Activated CD4-positive, alpha-beta memory T cell treated with anti-CD3 and anti-CD28 coated beads for 36 hours (primary cell): ENCODE data around the gene MPV17L2. TPM values are rescaled to one million over a fixed set of nuclear protein-coding genes. Genes with fewer than 3 reads are reported as not detected.

ENCODE experiments used
- CTCF ChIA-PET: fragments of 350-600 bp; sonication (Branson Sonifier 250); formaldehyde crosslinking; loops from one replicate; lab custom pipeline; 2021; ENCODE audit warnings: antibody characterized with exemption, inconsistent platforms; lab: Charles Lee
- POLR2A ChIA-PET: fragments of 350-600 bp; sonication (Branson Sonifier 250); formaldehyde crosslinking; loops from one replicate; lab custom pipeline; 2021; ENCODE audit warnings: antibody characterized with exemption; lab: Charles Lee
- DNase-seq: peaks from one replicate; pipeline ENCODE4 v3.0.0-alpha.2; 2020
- H3K27ac Mint-ChIP-seq: one replicate; pipeline ENCODE4 v1.8.0; 2021; ENCODE audit warnings: mixed read lengths
- H3K27me3 Mint-ChIP-seq: one replicate; pipeline ENCODE4 v1.8.0; 2021; ENCODE audit warnings: mixed read lengths
- H3K36me3 Mint-ChIP-seq: one replicate; pipeline ENCODE4 v1.8.0; 2021; ENCODE audit warnings: mixed read lengths
- H3K4me1 Mint-ChIP-seq: one replicate; pipeline ENCODE4 v1.8.0; 2021; ENCODE audit warnings: low read depth, mixed read lengths
- H3K4me3 Mint-ChIP-seq: one replicate; pipeline ENCODE4 v1.8.0; 2021; ENCODE audit warnings: mild to moderate bottlenecking, mixed read lengths
- H3K9me3 Mint-ChIP-seq: one replicate; pipeline ENCODE4 v1.8.0; 2021; ENCODE audit warnings: mixed read lengths
- intact Hi-C: fragments of 100-400 bp; cut with micrococcal nuclease; formaldehyde crosslinking; loops from one replicate; pipeline ENCODE4 v1.15.1; 2023
- total RNA-seq, 2 experiments: library from RNA; stranded (reverse); gene quantifications; one replicate each; pipeline ENCODE4 v1.2.3, GENCODE V29; 2021

MPV17L2 gene
- 1 to 10 TPM; 6.4 to 7.3 TPM for total RNA-seq

- H3K27ac Mint-ChIP-seq: peak within 1 kb of the TSS; percentile 87
- peaks cover under 1% of the 10 kb centered on the region for H3K36me3 Mint-ChIP-seq
- H3K4me3 Mint-ChIP-seq: peak within 1 kb of the TSS; percentile 86
- intact Hi-C loops: loop anchor here (1.0 to 2.0 kb wide), 4 partner anchors 11 to 130 kb away; partner anchors contain the start of genes IFI30, LSM4 and RAB3A
- CTCF ChIA-PET: interaction anchor here (0.6 to 2.3 kb wide), 20 partner anchors 9 to 219 kb away, joined by 3 to 23 read pairs (median 5); partner anchors contain the start of gene RAB3A
- POLR2A ChIA-PET: interaction anchor here (0.6 to 2.1 kb wide), 7 partner anchors 10 to 88 kb away, joined by 3 to 6 read pairs (median 4); partner anchors contain the start of genes JUND and RAB3A
- H3K27me3 Mint-ChIP-seq: no peaks in the 10 kb centered on the region
- peak; percentile 99 for DNase-seq
- H3K9me3 Mint-ChIP-seq: no peaks in the 10 kb centered on the region
- peaks cover 21% of the 10 kb centered on the region for H3K4me1 Mint-ChIP-seq
These were observed at the start of gene MPV17L2 for GRCh38 chr19:18192673-18193387. Gene MPV17L2, plus strand, starts transcription at chr19:18193218. Its CDS starts 64 bp downstream, at chr19:18193282.

GRCh38 chr19:18143902-18144301, 49.1 kb upstream of the MPV17L2 start:
- no peak overlapping the region for H3K4me3 Mint-ChIP-seq

GRCh38 chr19:18144361-18144760, 48.7 kb upstream of the MPV17L2 start:
- H3K9me3 Mint-ChIP-seq: no peaks in the 10 kb centered on the region
- H3K27ac Mint-ChIP-seq: no peak overlapping the region
- no peaks in the 10 kb centered on the region for H3K27me3 Mint-ChIP-seq
- intact Hi-C loops: no loop called here
- H3K4me3 Mint-ChIP-seq: no peak overlapping the region
- no peak for DNase-seq
- no peaks in the 10 kb centered on the region for H3K4me1 Mint-ChIP-seq
- peaks cover 31% of the 10 kb centered on the region for H3K36me3 Mint-ChIP-seq
- ChIA-PET CTCF (no interaction called here), POLR2A (interaction anchor here (0.6 kb wide), 1 partner anchor 18 kb away, joined by 4 read pairs; no protein-coding TSS in a partner anchor)

More at GRCh38 chr19:18143902-18144301, 49.1 kb upstream of the MPV17L2 start:
- no peak for DNase-seq
- Mint-ChIP-seq H3K9me3 (no peaks in the 10 kb centered on the region), H3K4me1 (no peaks in the 10 kb centered on the region), H3K27ac (no peak overlapping the region), H3K36me3 (peaks cover 33% of the 10 kb centered on the region), H3K27me3 (no peaks in the 10 kb centered on the region)
- CTCF ChIA-PET: no interaction called here
- intact Hi-C loops: no loop called here
- POLR2A ChIA-PET: no interaction called here

GRCh38 chr19:18144906-18145305, 48.1 kb upstream of the MPV17L2 start:
- DNase-seq: no peak
- Mint-ChIP-seq H3K36me3 (peaks cover 29% of the 10 kb centered on the region), H3K9me3 (no peaks in the 10 kb centered on the region), H3K4me1 (no peaks in the 10 kb centered on the region), H3K27me3 (no peaks in the 10 kb centered on the region), H3K27ac (no peak overlapping the region), H3K4me3 (no peak overlapping the region)
- POLR2A ChIA-PET: interaction anchor here (0.6 kb wide), 1 partner anchor 19 kb away, joined by 4 read pairs; no protein-coding TSS in a partner anchor
- CTCF ChIA-PET: no interaction called here
- intact Hi-C loops: no loop called here

- peaks cover 26% of the 10 kb centered on the region for H3K36me3 Mint-ChIP-seq
- DNase-seq: no peak
- H3K27me3 Mint-ChIP-seq: no peaks in the 10 kb centered on the region
- no peak overlapping the region for H3K27ac Mint-ChIP-seq
- H3K4me1 Mint-ChIP-seq: no peaks in the 10 kb centered on the region
- intact Hi-C loops: no loop called here
- no peak overlapping the region for H3K4me3 Mint-ChIP-seq
- ChIA-PET CTCF (interaction anchor here (1.1 kb wide), 1 partner anchor 15 kb away, joined by 3 read pairs; no protein-coding TSS in a partner anchor), POLR2A (no interaction called here)
- no peaks in the 10 kb centered on the region for H3K9me3 Mint-ChIP-seq
These were observed 47.5 kb upstream of the MPV17L2 start for GRCh38 chr19:18145391-18145999.

DNA sequence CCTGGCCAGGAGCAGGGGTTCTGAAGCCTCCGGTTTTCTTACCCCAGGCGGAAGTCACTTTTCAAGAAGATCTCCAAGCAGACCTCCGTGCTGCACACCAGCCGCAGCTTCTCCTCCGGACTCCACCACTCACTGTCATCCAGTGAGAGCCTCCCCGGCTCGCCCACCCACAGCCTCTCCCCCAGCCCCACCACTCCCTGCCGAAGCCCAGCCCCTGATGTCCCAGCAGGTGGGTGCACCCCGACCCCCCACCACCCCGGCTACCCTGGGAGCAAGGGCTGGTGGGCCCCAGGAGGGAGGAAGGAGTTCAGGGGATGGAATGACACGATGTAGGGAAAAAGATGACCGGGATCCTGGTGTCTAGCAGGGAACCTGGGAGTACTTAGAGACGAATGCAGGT, 45.6 kb upstream of the MPV17L2 start:
- Mint-ChIP-seq H3K27ac (no peak overlapping the region), H3K9me3 (no peaks in the 10 kb centered on the region), H3K27me3 (no peaks in the 10 kb centered on the region), H3K4me1 (peaks cover 11% of the 10 kb centered on the region), H3K4me3 (no peak overlapping the region), H3K36me3 (peaks cover 23% of the 10 kb centered on the region)
- no peak for DNase-seq
- POLR2A ChIA-PET: no interaction called here
- intact Hi-C loops: no loop called here
- CTCF ChIA-PET: no interaction called here

GRCh38 chr19:18149596-18149975, 43.4 kb upstream of the MPV17L2 start:
- CTCF ChIA-PET: no interaction called here
- peaks cover 20% of the 10 kb centered on the region for H3K36me3 Mint-ChIP-seq
- intact Hi-C loops: no loop called here
- peaks cover 19% of the 10 kb centered on the region for H3K4me1 Mint-ChIP-seq
- H3K27me3 Mint-ChIP-seq: no peaks in the 10 kb centered on the region
- POLR2A ChIA-PET: interaction anchor here (1.6 kb wide), 1 partner anchor 39 kb away, joined by 3 read pairs; no protein-coding TSS in a partner anchor
- DNase-seq: no peak
- no peak overlapping the region for H3K4me3 Mint-ChIP-seq
- no peak overlapping the region for H3K27ac Mint-ChIP-seq
- H3K9me3 Mint-ChIP-seq: no peaks in the 10 kb centered on the region

DNA sequence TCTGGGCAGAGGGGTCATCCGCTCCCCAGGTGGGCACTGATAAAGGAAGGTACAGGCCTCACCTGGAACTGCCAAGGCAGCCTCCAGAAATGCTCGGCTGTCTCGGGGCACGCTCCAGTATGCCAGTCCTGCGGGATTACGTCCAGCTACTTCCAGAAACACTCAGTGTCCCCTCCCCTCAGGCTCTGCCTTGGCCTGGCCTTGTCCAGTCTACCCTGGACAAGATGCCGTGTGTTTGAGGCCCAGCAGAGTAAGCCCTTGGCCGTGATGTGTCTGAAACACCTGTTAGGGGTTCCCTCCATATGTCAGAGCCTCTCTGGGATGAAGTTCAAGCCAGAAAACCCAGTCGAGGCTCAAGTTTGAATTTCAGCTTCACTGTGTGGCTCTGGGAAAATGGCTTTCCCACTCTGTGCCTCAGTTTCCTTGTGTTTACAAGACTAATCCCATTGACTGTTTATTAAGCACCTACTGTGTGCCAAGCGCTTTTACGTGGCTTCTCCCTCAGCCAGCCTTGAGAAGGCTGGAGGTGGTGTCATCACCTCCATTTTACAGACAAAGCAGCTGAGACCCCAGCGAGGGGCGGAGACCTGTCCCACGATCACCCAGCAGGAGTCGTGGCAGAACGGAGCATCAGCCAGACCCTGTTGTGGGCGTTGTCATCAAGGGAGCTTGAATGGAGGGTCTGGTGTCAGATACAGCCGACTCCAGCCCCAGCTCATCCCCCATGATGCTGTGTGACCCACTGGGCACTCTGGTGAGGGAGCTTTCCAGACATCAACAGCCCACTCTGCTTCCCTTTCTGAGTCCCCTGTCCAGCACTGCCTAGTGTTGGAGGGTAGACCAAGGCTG, 42.0 kb upstream of the MPV17L2 start:
- H3K9me3 Mint-ChIP-seq: no peaks in the 10 kb centered on the region
- ChIA-PET POLR2A (interaction anchor here (1.0 to 2.4 kb wide), 8 partner anchors 10 to 172 kb away, joined by 3 to 15 read pairs (median 6); partner anchors contain the start of genes IL12RB1, JUND and LSM4), CTCF (interaction anchor here (1.0 to 2.2 kb wide), 10 partner anchors 10 to 268 kb away, joined by 3 to 22 read pairs (median 6); partner anchors contain the start of gene SSBP4)
- intact Hi-C loops: loop anchor here (5.0 kb wide), 3 partner anchors 54 to 219 kb away; partner anchors contain the start of genes CCDC124 and MAST3
- no peak for DNase-seq
- H3K27ac Mint-ChIP-seq: peak overlapping the region; percentile 97
- peaks cover 12% of the 10 kb centered on the region for H3K36me3 Mint-ChIP-seq
- peak overlapping the region; percentile 66 for H3K4me3 Mint-ChIP-seq
- H3K4me1 Mint-ChIP-seq: peaks cover 22% of the 10 kb centered on the region
- H3K27me3 Mint-ChIP-seq: no peaks in the 10 kb centered on the region

GRCh38 chr19:18152442-18152816, 40.6 kb upstream of the MPV17L2 start:
- no peaks in the 10 kb centered on the region for H3K9me3 Mint-ChIP-seq
- H3K27me3 Mint-ChIP-seq: no peaks in the 10 kb centered on the region
- H3K4me1 Mint-ChIP-seq: peaks cover 22% of the 10 kb centered on the region
- CTCF ChIA-PET: interaction anchor here (0.9 to 2.2 kb wide), 11 partner anchors 9 to 236 kb away, joined by 3 to 22 read pairs (median 6); no protein-coding TSS in a partner anchor
- DNase-seq: peak; percentile 99
- H3K4me3 Mint-ChIP-seq: peak overlapping the region; percentile 66
- intact Hi-C loops: loop anchor here (1.0 to 5.0 kb wide), 7 partner anchors 33 to 220 kb away; partner anchors contain the start of genes CCDC124 and MAST3
- peaks cover 3% of the 10 kb centered on the region for H3K36me3 Mint-ChIP-seq
- H3K27ac Mint-ChIP-seq: peak overlapping the region; percentile 97
- POLR2A ChIA-PET: interaction anchor here (1.0 to 2.4 kb wide), 10 partner anchors 9 to 170 kb away, joined by 3 to 15 read pairs (median 5); partner anchors contain the start of genes IL12RB1, JUND and LSM4

GRCh38 chr19:18152817-18153555, 40.0 kb upstream of the MPV17L2 start, which contains the start of gene PIK3R2:
Gene PIK3R2, plus strand, starts transcription at chr19:18153163. Its CDS starts 2,717 bp downstream, at chr19:18155880.
- Mint-ChIP-seq H3K36me3 (peaks cover 3% of the 10 kb centered on the region), H3K27ac (peak within 1 kb of the TSS; percentile 97), H3K4me1 (peaks cover 22% of the 10 kb centered on the region), H3K4me3 (peak within 1 kb of the TSS; percentile 76), H3K9me3 (no peaks in the 10 kb centered on the region), H3K27me3 (no peaks in the 10 kb centered on the region)
- ChIA-PET CTCF (interaction anchor here (0.9 to 2.2 kb wide), 9 partner anchors 8 to 146 kb away, joined by 3 to 22 read pairs (median 6); no protein-coding TSS in a partner anchor), POLR2A (interaction anchor here (1.1 to 2.4 kb wide), 9 partner anchors 8 to 170 kb away, joined by 3 to 15 read pairs (median 6); partner anchors contain the start of genes IL12RB1, JUND and LSM4)
- peak; percentile 100 for DNase-seq
- intact Hi-C loops: loop anchor here (1.0 to 5.0 kb wide), 7 partner anchors 34 to 221 kb away; partner anchors contain the start of genes CCDC124 and MAST3
